PFSK-1 (cell line): Measurements from ENCODE around the gene CENPP.

Experiments
- FOXP2 ChIP-seq: optimal IDR thresholded peaks from 2 replicates; pipeline ENCODE3; 2011; ENCODE audit warnings: borderline replicate concordance, control low read depth, inconsistent platforms; ENCODE audit not compliant: insufficient read depth; ENCODE audit errors: extremely low read length, extremely low read depth
- POLR2AphosphoS5 ChIP-seq: IDR thresholded peaks from 2 replicates; pipeline ENCODE4 v1.6.1; 2012; ENCODE audit warnings: low read depth, mild to moderate bottlenecking, control low read depth, low read length, moderate library complexity
- REST ChIP-seq, 2 experiments: IDR thresholded peaks; 2 replicates each; pipeline versions ENCODE4 v1.6.1 to v1.8.0; 2011 to 2012; ENCODE audit warnings: low read depth in 2 of 2, low read length in 2 of 2, control low read depth in 1 of 2, inconsistent platforms in 1 of 2, mild to moderate bottlenecking in 1 of 2, moderate library complexity in 1 of 2; ENCODE audit not compliant: insufficient read depth in 1 of 2
- SIN3A ChIP-seq: IDR thresholded peaks from 2 replicates; pipeline ENCODE4 v1.6.1; 2012; ENCODE audit warnings: mild to moderate bottlenecking, low read length, moderate library complexity, borderline replicate concordance; ENCODE audit not compliant: insufficient read depth
- TAF1 ChIP-seq: IDR thresholded peaks from 2 replicates; pipeline ENCODE4 v1.6.1; 2012; ENCODE audit warnings: low read length, control low read depth, borderline replicate concordance; ENCODE audit not compliant: insufficient read depth

CENPP gene

GRCh38 chr9:92522983-92523970, 197.5 kb downstream of the CENPP start:
- TF ChIP-seq TAF1 (no peak), REST (IDR thresholded peaks at IDR 0.05; ENCODE audit: insufficient read depth in 1 of 2, low read depth in 2 of 2, low read length in 2 of 2) (no peak), FOXP2 (no peak), SIN3A (no peak), POLR2AphosphoS5 (no peak)

GRCh38 chr9:92524881-92525280, 199.1 kb downstream of the CENPP start:
- no peak for TF ChIP-seq SIN3A
- no peak for TF ChIP-seq REST (IDR thresholded peaks at IDR 0.05; ENCODE audit: insufficient read depth in 1 of 2, low read depth in 2 of 2, low read length in 2 of 2)
- no peak for TF ChIP-seq TAF1
- TF ChIP-seq FOXP2 = no peak
- TF ChIP-seq POLR2AphosphoS5 = no peak

GRCh38 chr9:92525306-92525705, 199.6 kb downstream of the CENPP start:
- TF ChIP-seq REST (IDR thresholded peaks at IDR 0.05; ENCODE audit: insufficient read depth in 1 of 2, low read depth in 2 of 2, low read length in 2 of 2) (no peak), SIN3A (no peak), TAF1 (no peak), FOXP2 (no peak), POLR2AphosphoS5 (no peak)

GRCh38 chr9:92527291-92527828, 201.6 kb downstream of the CENPP start:
- TF ChIP-seq TAF1 = no peak
- TF ChIP-seq FOXP2 = no peak
- TF ChIP-seq SIN3A = no peak
- no peak for TF ChIP-seq REST (IDR thresholded peaks at IDR 0.05; ENCODE audit: insufficient read depth in 1 of 2, low read depth in 2 of 2, low read length in 2 of 2)
- TF ChIP-seq POLR2AphosphoS5 = no peak
